HG02884 (cell line): ENCODE results near the gene SIK3.
"Not testable (repeated sequence)": the region's sequence is repeated elsewhere in the genome, so short reads cannot be mapped to it uniquely, and the experiment has no call there.

Source experiments
- ATAC-seq: cut with Tn5 transposase; IDR thresholded peaks from one replicate; pipeline ENCODE4 v1.9.1; 2021; ENCODE audit warnings: mild to moderate bottlenecking, moderate library complexity; ENCODE audit not compliant: unreplicated experiment

Gene SIK3

DNA sequence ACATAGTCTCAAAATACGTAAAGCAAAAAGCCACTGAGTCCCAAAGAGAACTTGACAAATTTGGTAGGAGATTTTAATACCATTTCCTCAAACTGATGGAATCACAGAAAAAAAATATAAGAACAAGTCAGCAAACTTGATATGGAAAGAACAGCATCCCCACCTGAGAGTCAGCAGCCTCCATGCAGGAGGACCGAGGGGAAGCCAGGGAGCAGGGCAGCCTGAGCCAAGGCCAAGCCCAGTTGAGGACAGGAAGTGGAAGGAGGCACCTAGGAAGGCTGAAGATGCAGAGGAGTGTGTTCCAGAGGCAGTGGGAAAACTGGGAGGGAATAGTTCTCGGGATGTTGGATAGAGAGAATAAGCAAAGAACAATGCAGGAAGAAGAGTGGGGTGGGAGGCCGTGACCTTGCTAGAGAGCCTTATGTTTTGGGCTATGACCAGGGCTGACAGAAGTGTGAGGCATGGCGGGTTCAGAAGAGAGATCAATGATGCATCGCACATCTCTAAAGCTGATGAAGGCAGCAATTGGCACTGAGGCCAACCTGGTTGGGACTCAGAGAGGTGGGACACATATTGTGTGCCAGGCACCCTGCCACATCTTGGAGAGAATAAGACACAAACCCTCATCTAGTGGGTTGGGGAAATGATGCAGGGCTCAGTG lies 290.5 kb downstream of the SIK3 start:
- ATAC-seq, result no peak

DNA sequence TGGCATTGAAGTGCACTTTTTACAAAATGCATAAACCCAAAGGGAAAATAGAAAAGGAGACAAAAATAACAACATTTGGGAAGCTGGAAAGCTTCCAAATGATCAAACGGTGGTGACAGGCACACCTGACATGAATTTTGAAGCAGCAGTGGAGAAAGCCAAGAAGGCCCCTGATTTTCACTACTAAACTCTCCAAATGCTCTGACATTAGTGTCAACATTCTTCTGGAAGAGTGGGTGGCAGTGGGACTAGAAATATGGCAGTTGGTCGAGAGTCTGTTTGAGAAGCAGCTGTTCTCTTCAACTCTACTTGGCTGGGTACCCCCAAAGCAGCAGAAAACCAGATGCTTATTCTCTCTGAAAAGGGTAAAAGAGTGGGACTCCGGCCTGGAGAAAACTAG lies 294.2 kb downstream of the SIK3 start:
- no peak for ATAC-seq

DNA sequence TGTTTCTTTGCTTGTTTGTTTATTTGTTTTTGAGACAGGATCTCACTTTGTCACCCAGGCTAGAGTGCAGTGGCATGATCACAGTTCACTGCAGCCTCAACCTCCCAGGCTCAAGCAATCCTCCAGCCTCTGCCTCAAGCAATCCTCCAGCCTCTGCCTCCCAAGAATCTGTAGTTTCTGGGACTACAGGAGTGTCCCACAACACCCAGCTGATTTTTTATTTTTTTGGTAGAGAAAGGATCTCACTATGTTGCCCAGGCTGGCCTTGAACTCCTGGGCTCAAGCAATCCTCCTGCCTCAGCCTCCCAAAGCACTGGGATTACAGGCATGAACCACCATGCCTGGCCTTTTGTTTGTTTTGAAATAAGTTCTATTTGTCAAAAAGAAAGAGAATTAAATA lies 296.6 kb downstream of the SIK3 start:
- not testable (repeated sequence) for ATAC-seq

- ATAC-seq, result no peak
These were observed 297.6 kb downstream of the SIK3 start for GRCh38 chr11:116800610-116801009.

DNA sequence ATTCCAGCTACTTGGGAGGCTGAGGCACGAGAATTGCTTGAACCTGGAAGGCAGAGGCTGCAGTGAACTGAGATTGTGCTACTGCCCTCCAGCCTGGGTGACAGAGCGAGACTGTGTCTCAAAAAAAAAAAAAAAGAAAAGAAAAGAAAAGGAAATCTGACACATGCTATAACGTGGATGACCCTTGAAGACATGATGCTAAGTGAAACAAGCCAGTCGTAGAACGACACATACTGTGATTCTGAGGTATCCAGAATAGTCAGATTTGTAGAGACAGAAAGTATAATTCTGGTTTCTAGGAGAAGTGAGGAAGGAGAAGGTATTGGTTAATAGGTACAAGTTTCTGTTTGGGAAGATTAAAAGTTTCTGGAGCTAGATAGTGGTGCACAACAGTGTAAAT lies 299.9 kb downstream of the SIK3 start:
- ATAC-seq, result no peak

GRCh38 chr11:116797816-116798215 lies 300.4 kb downstream of the SIK3 start:
- no peak for ATAC-seq

DNA sequence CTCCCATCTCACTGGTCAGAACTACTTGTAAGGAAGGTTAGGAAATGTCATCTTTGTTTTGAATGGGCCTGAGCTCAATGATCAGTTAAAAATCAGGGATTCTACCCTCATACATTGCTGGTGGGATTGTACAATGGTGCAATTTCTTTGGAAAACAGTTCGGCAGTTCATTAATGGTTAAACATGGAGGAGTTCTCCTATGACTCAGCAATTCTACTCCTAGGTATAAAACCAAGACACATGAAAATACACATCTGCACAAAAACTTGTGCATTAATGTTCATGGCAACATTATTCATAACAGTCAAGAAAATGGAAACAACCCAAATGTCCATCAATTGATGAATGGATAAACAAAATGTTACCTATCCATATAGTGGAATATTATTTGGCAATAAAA lies 301.7 kb downstream of the SIK3 start:
- no peak for ATAC-seq

- ATAC-seq, result no peak
These were observed 303.4 kb downstream of the SIK3 start for GRCh38 chr11:116794851-116795250.

- no peak for ATAC-seq
These were observed 304.5 kb downstream of the SIK3 start for GRCh38 chr11:116793772-116794097.
